ENCODE measurements around the gene CAV2.

Gene CAV2

GRCh38 chr7:116547347-116547746 lies 47.8 kb downstream of the CAV2 start:
- H3K4me2 ChIP-seq (ENCODE audit: low read length), result no peak overlapping the region
- no peaks in the 10 kb centered on the region for H3K79me2 ChIP-seq (ENCODE audit: insufficient read depth, low read length)
- H3K4me1 ChIP-seq (ENCODE audit: insufficient read depth, low read length, severe bottlenecking), result no peaks in the 10 kb centered on the region

GRCh38 chr7:116548506-116548905 lies 49.0 kb downstream of the CAV2 start:
- Histone ChIP-seq H3K27ac (ENCODE audit: low read depth, low read length, poor library complexity, severe bottlenecking) (no peak overlapping the region), H3K4me3 (ENCODE audit: low read depth, low read length, poor library complexity, severe bottlenecking) (no peak overlapping the region), H3K79me2 (ENCODE audit: insufficient read depth, low read length) (no peaks in the 10 kb centered on the region), H3K4me1 (ENCODE audit: insufficient read depth, low read length, severe bottlenecking) (no peaks in the 10 kb centered on the region), H3K9ac (ENCODE audit: low read length) (no peak overlapping the region), H4K20me1 (ENCODE audit: insufficient read depth, low read length) (no peaks in the 10 kb centered on the region), H3K27me3 (ENCODE audit: insufficient read depth, low read length) (no peaks in the 10 kb centered on the region), H2AFZ (ENCODE audit: low read length) (no peak overlapping the region), H3K9me2 (ENCODE audit: low read depth, low read length) (no peaks in the 10 kb centered on the region), H3K9me3 (ENCODE audit: low read length) (no peaks in the 10 kb centered on the region), H3K4me2 (ENCODE audit: low read length) (no peak overlapping the region), H3F3A (ENCODE audit: insufficient read depth, low read length) (no peaks in the 10 kb centered on the region), H3K36me3 (ENCODE audit: insufficient read depth, low read length) (no peaks in the 10 kb centered on the region)
- TF ChIP-seq EZH2 (IDR thresholded peaks at IDR 0.05; ENCODE audit: borderline replicate concordance, low read length), result no peak
- TF ChIP-seq CTCF (IDR thresholded peaks at IDR 0.05; ENCODE audit: low read length), result no peak

More at GRCh38 chr7:116547347-116547746, 47.8 kb downstream of the CAV2 start:
- Histone ChIP-seq H3K27me3 (ENCODE audit: insufficient read depth, low read length) (no peaks in the 10 kb centered on the region), H3K27ac (ENCODE audit: low read depth, low read length, poor library complexity, severe bottlenecking) (no peak overlapping the region), H2AFZ (ENCODE audit: low read length) (no peak overlapping the region), H3K9me3 (ENCODE audit: low read length) (no peaks in the 10 kb centered on the region), H3K4me3 (ENCODE audit: low read depth, low read length, poor library complexity, severe bottlenecking) (no peak overlapping the region), H3K9me2 (ENCODE audit: low read depth, low read length) (no peaks in the 10 kb centered on the region), H3F3A (ENCODE audit: insufficient read depth, low read length) (no peaks in the 10 kb centered on the region), H3K9ac (ENCODE audit: low read length) (no peak overlapping the region), H4K20me1 (ENCODE audit: insufficient read depth, low read length) (no peaks in the 10 kb centered on the region), H3K36me3 (ENCODE audit: insufficient read depth, low read length) (no peaks in the 10 kb centered on the region)
- TF ChIP-seq EZH2 (IDR thresholded peaks at IDR 0.05; ENCODE audit: borderline replicate concordance, low read length) (no peak), CTCF (IDR thresholded peaks at IDR 0.05; ENCODE audit: low read length) (no peak)

- Histone ChIP-seq H4K20me1 (ENCODE audit: insufficient read depth, low read length) (no peaks in the 10 kb centered on the region), H3K4me1 (ENCODE audit: insufficient read depth, low read length, severe bottlenecking) (no peaks in the 10 kb centered on the region), H2AFZ (ENCODE audit: low read length) (no peak overlapping the region), H3K4me3 (ENCODE audit: low read depth, low read length, poor library complexity, severe bottlenecking) (no peak overlapping the region), H3K27ac (ENCODE audit: low read depth, low read length, poor library complexity, severe bottlenecking) (no peak overlapping the region), H3K27me3 (ENCODE audit: insufficient read depth, low read length) (no peaks in the 10 kb centered on the region), H3K9ac (ENCODE audit: low read length) (no peak overlapping the region), H3K36me3 (ENCODE audit: insufficient read depth, low read length) (no peaks in the 10 kb centered on the region), H3F3A (ENCODE audit: insufficient read depth, low read length) (no peaks in the 10 kb centered on the region), H3K9me3 (ENCODE audit: low read length) (no peaks in the 10 kb centered on the region), H3K9me2 (ENCODE audit: low read depth, low read length) (no peaks in the 10 kb centered on the region), H3K4me2 (ENCODE audit: low read length) (no peak overlapping the region), H3K79me2 (ENCODE audit: insufficient read depth, low read length) (no peaks in the 10 kb centered on the region)
- TF ChIP-seq CTCF (IDR thresholded peaks at IDR 0.05; ENCODE audit: low read length) (no peak), EZH2 (IDR thresholded peaks at IDR 0.05; ENCODE audit: borderline replicate concordance, low read length) (no peak)
Measured at GRCh38 chr7:116549370-116549769, 49.8 kb downstream of the CAV2 start.
